Activated T-cell treated with anti-CD3 and anti-CD28 coated beads for 48 hours (primary cell): ENCODE data around the gene HOXA7.

Experiments used
- DNase-seq: peaks from one replicate; pipeline ENCODE4 v3.0.0-alpha.2; 2020; ENCODE audit warnings: low read depth

HOXA7 gene

DNA sequence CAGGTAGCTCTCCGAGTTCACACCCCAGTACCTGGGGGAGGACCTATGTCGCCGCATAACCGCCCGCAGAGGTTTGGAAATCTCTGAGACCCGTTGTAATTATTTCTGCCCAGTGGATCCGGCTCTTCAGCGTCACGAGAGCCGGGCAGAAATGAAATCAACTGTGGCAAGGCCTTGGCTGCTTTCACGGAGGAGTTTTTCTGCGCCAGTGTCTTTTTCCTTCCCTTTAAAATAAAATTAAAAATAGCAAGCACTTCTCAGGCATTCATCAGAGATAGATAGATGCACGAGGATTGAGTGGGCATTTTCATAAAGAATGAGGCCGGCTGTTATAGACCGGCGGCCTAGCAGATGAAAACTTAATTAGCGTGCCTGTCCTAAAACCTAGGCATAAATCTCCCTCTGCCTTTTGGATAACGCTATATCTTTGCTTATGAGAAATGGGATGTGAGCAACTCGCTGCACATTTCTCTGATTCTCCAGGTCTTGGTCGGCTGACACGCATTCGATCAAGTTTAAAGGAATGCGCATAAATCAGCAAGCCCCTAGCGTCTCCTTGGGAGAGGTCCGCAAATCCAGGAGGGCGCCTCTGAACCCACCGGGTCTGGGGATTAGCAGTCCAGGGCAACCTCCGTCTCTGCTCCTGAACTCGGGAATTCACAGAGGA lies 37.0 kb upstream of the HOXA7 start:
- DNase-seq, result no peak

DNA sequence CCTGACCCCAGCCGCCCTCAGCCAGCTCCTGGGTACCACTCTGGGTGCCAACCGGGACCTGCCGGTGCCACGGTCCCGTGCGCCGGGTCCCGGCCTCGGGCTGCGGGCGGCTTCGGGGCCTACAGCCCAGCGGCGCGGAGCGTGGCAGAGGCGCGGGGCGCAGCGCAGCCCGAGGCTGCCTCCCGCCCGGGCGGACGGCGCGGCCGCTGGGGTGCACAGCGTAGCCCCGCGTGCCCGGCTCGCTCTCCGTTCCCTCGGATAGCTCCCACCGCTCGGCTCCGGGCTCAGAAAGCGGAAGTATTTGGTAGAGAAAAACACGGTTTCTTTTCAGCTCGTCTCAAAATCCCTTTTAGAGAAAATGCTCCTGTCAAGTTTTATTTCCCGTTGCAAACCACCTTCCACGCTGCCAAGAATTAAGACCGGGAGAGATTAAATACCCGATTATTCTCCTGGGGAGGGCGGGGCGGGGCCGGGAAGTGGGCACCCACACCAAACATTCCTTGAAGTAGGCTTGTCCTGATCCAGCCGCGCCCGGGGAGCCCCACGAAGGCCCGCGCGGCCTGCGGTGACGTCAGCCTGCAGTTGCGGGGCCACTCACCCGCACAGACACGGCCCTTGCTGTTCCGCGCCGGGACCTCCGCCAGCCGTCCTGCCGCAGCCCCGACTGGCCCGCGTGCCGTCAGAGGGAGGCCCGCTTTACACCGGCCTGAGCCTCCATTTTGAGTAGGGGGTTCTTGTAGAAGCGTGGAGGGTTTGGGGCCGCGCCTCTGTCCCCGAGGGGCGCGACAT lies 36.3 kb upstream of the HOXA7 start:
- DNase-seq, result no peak

DNA sequence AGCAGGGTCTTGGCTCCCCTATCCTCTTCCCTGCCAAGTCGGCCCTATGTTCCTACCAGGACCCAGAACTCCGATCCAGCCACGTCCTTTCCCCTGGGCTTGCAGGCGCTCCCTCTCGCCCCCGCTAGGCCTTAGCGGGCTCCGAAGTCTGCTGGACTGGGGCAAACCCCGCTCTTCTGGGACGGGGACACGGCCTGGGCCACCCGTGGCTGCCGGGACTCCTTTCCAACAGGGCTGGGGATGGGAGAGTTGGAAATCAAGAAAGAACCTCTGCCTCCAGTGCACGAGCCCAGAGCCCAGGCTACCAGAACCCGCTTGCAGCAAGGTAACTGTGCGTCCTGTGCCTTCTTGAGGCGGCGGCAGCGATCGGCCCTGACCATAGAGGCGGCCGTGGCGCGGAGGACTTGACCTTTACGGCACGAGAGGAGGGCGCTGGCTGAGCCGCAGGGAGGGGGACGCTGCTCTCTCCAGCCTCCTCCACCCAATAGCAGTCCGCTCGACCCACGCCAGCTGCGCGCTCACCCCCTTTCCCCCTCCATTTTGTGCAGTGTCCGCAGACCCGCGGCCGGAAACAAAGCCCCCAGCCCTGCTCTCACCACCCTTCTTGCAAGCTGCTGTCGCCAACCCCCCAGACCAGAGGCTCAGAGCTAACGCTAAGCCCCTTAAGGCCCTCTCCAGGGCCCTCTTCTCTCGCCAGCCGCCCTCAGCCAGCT lies 35.5 kb upstream of the HOXA7 start:
- DNase-seq, result no peak

DNA sequence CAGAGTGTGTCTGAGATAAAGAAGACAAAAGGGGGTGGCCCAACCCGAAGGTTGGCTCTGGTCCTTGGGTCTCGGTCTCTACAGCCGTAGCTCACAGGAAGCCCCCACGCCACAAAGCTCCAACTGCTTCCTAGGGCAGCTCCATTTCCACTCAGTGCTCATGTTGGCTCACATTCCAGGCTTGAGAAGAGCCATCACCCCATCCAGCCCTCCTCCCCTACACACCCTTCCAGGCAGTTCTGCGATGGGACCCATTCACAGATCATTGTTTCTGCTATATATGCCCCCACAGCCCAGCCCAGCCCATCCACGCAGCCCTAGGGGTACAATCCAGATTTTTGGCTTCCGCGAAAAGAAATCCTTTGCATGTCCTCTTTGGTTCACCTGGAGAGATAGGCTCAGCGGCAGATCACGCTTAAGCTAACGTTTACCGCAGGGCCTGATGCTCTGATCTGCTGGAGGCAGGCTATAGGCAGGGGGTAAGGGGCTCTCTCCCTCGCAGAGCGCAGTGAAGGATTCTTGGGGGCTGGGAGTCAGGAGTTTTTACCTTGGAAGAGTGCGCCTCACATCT lies 34.8 kb upstream of the HOXA7 start:
- DNase-seq, result no peak

DNA sequence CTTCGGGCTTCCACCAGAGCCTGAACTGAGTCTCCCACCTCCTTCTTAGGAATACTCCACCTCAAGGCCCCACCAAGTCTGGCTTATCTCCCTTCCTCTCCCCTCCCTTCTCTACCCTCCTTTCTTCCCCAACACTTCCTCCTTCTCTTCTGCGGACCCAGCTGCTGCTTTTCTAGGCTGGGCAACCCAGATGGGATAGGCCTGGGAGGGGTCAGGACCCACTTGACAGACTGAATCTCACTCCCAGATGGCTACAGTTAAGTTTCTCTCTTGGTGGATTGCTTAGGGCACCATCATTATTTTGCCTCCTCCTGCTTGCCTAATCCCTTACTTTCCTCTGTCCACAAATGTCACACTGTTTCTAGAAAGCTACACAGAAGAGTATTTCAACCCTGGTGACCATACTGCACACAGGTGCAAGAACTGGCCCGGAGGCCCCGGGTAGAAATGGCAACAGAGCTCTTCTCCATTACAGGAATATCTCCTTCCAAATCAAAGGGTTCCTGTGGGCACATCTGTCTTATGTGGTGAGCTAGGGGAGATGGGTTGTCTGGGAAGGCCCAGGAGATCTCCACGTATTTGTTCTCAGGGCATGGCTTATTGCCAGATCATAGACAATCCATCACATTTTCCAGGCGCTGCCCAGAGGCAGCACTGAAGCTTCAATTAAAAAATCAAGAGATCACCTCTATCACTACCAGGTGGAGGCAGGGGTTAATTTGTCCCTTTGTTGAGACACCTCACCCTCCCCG lies 33.7 kb upstream of the HOXA7 start:
- DNase-seq, result no peak

DNA sequence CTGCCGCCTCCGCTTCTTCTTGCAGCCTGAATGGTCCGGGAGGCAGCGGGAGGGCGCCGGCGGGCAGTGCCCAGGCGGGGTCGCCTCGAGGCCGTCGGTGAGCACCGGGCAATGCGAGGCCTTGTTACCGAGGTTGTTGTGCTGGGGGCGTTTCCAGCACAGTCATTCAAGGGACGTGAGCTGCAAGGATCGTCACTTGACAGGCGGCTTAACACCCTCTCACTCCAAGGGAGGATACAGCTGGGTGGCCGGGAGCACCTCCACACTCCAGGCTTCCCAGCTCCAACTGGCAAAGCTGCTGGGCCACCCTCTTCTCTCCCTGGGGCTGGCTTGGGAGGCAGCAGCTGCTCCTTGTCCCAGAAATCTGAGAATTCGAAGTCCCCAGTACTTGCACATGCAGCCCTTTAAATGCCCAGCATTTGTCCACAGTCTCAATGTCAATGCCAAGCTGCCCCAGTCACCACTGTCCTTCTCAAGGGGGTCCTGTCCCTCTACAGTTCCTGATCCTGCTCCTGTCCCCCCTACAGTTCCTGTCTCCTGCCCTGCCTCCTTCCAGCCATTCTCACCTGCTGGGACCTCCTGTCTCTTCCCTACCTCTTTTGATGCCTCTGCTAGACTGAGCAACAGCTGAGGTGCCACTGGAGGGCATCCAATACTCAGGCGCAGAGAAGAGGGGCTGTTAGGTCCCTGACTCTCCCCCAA lies 33.0 kb upstream of the HOXA7 start:
- DNase-seq, result no peak

DNA sequence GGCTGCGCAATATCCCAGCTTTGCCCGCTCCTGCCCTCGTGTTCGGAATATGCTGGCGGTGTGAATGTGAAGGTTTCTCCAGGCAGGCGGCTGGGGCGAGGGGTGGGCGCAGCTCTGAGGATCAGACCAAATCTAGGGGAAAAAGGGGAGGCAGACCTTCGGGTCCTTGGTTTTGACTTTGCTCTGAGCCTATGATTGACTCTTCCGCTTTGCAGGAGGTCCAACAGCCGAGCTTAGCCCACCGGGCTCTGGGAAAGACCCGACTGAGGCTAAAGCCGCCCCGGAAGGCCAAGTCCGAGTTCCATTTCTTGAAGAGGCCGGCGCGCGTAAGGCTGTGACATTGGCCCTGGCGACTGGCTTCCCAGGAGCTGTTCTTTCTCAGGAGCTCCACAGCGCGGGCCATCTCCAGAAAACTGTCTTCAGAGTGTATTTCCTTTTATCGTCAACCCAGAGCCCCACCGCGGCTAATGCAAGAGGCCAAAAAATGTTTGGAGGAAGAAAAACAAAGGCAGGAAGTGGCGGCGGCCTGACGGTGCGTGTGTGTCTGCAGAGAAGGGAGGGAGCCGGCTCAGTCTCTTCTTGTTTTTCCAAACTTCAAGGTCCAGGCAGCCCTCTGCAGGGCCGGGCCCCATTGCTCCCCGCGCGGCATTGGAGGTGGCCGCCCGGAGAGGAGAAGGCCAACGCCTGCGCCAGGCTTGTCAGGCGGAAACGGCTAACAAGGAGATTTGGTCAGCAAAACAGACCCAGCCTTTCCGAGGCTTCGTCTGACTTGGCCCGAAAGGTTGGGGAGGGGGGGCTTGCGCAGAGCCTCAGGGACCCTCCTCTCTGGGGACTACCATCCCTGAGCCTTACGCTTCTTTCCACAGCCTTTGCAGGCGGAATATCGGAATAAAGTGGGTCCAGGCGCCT lies 32.2 kb upstream of the HOXA7 start:
- DNase-seq, result no peak

DNA sequence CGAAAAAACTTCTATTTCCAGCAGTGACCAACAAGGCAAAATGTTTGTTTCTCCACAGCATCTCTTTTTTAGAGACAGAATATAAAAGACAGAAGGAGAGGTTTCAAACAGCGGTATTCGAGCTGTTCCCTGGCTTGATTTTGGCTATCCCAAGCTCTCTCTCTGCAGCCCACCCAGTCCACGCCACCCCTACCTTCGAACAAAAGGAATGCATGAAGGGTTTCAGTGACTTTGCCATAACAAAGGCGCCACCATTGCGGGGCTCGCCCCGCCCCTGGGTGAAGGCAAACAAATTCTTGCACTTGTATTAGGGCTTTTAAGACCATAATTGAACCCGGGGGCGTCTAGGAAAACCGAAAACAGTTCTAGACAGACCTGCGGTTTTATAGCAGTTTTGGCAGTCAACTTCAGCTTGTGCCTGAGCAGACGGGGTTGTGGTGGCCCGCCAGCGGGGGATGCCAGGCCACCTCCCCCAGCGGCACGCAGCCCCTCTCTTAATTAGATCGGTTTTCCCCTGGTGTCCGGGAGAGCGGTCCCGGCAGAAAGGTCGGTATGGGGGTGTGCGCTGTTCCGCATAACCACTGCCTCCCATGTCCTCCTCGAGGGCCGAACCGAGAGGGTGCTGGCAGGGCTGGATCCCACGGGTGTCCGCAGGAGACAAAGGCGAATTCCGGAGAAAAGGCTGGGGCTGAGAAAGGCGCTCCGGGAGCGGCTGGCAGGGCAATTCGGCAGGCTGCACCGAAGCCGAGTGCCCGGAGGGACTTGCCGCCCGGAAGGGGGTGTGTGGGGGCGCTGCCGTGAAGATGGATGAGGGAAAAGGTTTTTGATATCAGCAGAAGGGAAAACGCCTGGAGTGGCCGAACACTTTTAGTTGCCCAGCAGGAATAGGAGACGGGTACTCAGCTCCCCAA lies 31.3 kb upstream of the HOXA7 start:
- DNase-seq, result no peak

DNA sequence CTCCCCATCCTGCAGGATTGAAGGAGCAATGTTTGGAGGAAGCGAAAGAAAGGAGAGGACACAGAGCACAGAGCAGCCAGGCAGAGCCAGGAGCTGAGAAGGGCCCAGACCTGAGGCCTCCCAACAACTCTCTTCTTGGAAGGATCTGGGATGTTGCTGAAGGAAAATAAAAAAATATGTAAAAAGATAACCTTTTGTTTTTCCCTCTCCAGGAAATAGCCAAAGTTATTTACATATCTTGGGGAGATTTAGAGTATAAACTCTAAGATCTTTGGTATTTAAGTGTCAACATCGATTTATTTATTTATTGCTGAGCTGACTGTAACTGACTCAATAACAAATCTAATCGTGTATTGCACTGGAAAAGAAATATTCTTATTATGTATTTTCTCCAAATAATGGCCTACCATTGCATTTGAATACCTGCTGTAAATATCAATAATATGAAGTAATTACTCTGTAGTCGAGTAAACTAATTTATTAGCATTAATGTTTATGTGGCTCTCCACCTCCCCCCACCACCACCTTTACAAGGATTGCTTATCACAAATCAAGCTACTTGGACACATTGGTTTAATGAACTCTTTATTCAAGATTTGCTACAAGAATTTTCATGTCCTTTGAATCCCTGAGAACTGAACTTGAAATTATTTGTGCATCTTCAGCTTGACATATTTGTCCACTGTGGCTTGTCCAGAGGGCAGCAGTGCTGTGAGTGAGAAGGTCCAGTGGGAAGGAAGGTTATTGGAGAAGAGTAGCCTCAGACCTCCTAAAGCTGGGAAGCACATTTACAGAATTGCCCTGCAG lies 30.4 kb upstream of the HOXA7 start:
- DNase-seq, result no peak

DNA sequence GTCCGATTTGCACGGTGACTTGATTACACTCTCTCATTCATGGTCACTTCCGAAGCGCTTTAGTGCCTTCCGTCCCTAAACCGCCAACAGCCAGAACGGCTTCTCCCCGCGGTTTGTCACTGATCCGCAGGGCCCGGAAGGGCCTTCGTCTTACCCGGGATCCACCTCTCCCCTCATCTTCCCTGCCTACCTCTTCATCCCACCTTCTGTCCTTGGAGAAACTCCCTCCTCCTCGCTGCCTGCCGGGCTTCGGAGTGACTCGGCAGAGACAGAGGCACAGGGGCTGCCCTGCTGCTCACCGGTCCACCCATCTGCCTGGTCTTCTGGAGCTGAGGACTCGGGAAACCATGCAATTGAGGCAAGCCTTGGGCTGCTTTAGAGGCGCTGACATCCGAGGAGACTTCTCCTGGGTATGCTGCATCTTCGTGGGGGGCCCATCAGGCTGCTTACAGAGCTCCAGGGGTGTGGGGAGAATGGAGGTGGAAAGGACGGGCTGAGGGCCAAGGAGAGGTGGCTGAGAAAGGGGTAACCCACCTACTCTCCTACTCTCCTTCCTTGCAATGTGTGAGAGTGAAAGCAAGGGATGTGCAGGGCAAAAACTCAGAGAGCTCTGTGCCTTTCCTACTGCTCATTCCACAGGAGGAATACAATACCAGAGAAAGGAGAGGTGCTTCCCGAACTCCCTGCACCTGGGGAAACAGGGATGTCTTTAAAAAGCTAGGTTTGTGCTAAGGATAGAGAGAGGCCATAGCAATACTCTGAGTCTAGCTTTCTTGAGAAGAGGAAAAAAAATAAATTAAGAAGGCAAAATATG lies 29.6 kb upstream of the HOXA7 start:
- DNase-seq, result no peak

DNA sequence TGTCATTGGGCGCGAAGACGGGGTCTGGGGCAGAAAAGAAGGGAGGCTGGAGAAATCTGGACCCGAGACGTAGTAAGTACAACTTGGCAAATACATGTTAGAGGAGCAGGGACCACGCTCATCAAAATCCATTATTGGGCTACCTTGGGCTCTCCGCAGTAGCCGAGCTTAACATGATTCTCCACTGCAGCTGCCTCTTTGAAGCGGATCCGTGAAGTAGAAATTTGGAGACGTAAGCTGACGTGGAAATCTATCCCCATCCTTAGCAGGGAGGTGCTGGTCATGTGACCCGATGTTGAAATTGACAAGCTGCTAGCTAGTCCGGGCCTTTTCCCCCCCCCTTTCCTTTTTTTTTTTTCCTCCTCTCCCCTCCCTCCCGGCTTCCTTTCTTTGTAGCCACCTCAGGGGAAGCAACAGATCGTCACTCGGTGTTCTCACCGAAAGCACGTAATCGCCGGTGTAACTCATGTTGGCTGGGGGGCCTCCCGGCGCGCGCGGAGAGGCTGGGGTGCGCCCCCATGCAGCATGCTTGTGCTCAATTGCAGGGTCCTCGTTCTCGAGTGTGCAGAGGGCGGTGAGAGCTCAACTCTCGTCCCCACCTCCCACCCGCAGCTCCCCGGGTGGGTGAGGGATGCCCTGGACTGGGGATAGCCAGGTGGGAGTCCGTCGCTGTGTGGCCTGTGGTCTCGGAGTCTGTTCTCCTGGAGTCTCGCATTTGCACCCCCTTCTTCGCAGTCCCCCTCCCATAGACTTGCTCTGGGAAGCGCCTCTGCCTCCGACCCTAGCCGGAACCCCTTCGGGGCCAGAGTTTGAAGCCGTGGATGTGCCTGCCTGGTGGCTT lies 28.8 kb upstream of the HOXA7 start, which contains the start of gene HOXA11:
HOXA11 (minus strand) TSS at position 220 of the 841 bp plus-strand sequence; CDS start at position 132, 88 bp downstream.
- no peak for DNase-seq

DNA sequence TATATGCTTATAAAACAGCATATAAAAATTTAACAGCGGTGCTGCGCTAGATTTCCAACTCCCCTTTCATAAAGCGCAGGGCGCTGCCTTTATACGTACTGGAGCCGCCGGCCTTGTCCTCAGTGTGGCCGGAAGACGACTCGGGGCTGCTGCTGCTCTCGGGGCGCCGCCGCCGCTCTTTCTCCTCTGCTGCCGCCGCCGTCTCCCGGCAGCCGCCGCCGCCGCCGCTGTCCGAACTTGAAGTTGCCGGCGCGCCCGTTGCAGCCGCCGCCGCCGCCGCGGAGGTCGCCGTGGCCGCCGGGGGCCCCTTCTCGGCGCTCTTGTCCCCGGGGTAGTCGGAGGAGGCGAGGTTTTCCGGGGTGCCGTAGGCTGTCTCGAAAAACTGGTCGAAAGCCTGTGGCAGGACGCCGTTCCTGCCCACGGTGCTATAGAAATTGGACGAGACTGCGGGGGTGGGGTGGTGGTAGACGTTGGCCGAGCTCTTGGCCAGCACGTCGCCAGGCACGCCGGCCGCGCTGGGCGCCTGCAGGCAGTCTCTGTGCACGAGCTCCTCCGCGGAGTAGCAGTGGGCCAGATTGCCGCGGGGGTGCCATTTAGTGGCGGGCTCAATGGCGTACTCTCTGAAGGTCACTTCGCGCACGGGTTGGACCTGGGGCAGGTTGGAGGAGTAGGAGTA lies 28.0 kb upstream of the HOXA7 start:
- DNase-seq, result no peak

DNA sequence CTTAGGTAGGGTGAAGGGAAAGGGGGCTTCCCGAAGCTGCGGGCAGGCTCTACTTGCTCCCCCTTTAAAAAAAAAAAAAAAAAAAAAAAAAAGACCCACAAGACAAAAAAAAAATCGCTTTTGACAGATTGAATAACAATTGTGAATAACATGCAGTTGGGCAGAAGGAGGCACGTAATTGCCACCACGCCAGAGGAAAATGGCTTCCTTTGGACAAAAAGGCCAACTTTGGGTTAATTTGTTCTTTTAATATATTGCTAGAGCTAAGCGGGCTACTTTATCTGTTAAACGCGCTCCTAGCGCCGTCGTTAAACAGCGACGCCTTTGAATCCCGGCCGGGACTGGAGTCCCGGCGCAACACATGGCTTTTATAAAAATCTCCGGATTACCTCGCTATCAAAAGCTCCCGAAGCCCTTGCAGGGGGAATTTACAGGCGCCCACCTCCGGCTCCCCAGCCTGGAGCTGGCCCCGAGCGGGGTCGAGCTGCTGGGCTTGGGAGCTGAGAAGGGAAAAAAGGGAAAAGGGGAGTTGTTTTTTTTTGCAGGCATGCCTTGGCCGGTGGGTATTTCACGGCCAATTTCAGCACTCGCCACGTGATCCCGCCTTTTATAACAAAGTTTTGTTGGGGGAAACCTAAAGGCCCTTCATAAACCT lies 27.3 kb upstream of the HOXA7 start:
- DNase-seq, result no peak

DNA sequence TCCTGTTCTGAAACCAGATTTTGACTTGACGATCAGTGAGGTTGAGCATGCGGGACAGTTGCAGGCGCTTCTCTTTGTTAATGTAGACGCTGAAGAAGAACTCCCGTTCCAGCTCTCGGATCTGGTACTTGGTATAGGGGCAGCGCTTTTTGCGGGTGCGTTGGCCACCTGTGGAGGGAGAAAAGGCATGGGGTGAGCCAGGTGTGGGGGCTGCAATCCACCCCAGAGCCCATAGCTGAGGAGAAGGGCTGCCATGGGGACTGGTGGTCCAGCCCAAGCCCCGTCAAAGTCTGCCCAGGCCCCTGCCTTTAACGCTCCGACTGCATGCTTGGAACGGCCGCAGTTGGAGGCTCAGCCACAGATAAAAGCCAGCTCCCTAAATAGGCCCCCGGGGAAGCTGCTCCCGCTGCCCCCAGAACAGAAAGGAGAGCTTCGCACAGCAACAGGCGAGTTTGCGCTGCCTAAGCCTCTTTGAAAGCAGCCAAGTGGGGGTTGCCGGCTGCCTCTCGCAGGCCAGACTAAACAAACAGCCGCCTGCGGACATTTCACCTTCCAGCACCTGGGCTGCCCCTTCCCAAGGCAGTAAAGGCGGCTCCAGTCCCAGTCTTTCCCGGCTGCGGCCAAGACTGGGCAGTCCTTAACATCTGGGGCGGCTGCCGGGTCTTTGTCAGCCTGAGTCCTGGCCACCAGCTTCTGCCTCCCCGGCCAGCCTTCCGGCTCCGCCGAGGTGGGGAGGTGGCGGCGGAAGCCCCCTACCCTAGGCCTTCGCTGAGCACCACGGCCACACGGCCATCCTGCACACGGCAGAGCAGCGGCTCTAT lies 26.6 kb upstream of the HOXA7 start:
- DNase-seq, result no peak
